GM20000 (cell line): ENCODE results near the gene CYP4F3.

Experiments used
- DNase-seq: peaks from one replicate; pipeline ENCODE4 v3.0.0; 2012; ENCODE audit warnings: low spot score
- TF ChIP-seq, protein P1 (sequence below): IDR thresholded peaks from 2 replicates; pipeline ENCODE4 v1.5.1; 2012; ENCODE audit warnings: mild to moderate bottlenecking, control low read depth; ENCODE audit errors: extremely low read depth, missing control alignments

Gene CYP4F3

DNA sequence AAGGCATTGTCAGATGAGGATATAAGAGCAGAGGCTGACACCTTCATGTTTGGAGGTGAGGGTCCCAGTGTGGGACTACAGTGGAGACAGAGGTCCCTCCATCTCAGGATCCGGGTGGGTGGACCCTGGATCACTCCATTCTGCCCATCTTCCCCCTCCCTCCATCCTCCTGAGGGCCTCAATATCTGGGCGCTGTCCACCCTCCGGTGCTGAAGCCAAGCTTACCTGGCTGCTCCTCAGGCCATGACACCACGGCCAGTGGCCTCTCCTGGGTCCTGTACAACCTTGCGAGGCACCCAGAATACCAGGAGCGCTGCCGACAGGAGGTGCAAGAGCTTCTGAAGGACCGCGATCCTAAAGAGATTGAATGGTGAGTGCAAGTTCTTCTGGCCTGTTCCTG, 44.1 kb downstream of the CYP4F3 start:
- DNase-seq, result no peak

DNA sequence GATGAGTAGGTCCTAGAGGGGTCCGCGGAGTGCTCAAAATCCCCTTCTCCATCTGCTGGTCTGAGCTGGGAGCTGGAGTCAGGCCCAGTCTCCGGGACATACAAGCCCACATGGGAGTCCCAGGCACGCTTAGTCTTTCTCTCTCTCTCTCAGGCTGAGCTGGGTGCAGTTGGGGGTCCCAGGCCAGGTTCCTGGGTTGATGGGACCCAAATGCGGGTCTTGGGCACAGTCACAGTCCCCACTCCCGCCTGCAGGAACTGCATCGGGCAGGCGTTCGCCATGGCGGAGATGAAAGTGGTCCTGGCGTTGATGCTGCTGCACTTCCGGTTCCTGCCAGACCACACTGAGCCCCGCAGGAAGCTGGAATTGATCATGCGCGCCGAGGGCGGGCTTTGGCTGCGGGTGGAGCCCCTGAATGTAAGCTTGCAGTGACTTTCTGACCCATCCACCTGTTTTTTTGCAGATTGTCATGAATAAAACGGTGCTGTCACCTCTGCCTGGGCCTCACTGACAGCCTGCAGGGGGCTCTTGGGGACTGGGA, 56.0 kb downstream of the CYP4F3 start:
- TF ChIP-seq, protein P1, sequence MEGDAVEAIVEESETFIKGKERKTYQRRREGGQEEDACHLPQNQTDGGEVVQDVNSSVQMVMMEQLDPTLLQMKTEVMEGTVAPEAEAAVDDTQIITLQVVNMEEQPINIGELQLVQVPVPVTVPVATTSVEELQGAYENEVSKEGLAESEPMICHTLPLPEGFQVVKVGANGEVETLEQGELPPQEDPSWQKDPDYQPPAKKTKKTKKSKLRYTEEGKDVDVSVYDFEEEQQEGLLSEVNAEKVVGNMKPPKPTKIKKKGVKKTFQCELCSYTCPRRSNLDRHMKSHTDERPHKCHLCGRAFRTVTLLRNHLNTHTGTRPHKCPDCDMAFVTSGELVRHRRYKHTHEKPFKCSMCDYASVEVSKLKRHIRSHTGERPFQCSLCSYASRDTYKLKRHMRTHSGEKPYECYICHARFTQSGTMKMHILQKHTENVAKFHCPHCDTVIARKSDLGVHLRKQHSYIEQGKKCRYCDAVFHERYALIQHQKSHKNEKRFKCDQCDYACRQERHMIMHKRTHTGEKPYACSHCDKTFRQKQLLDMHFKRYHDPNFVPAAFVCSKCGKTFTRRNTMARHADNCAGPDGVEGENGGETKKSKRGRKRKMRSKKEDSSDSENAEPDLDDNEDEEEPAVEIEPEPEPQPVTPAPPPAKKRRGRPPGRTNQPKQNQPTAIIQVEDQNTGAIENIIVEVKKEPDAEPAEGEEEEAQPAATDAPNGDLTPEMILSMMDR, result no peak
- no peak for DNase-seq

More for the DNA sequence above, 44.1 kb downstream of the CYP4F3 start:
- TF ChIP-seq, protein P1, result no peak

DNA sequence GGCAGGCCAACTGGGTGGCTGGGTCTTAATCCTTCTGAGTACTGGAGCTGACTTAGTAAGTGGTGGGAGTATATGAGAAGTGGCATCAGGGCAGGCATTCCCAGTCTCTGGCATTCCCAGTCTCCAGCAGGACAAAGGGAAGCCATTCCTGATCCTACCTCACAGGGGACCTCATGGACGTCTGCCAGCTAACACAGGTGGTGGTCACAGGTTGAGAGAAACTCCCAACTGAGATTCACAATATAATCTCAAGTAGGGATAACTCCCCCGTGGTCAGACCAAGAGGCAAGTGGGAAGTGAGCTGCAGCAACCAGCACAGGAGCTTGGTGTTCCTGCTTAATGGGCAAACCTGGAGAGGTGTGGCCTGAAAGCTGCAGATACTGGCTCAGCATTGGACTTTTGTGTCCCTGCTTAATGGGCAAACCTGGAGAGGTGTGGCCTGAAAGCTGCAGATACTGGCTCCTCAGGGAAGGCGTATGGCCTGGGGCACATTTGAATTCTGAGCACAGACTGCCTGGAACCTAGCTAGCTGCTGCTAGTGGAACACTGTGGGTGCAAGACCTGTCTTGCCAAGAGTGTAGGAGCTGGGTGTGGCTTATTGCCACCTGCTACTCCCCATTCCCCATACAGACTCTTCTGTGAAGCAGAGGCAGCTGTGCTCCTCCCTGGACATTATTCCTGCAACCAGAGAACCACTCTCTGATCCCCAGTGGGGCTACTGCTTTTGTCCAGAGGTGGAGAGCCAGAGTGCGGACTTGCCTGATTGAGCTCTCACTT, 61.2 kb downstream of the CYP4F3 start:
- DNase-seq, result no peak
- TF ChIP-seq, protein P1, result no peak

DNA sequence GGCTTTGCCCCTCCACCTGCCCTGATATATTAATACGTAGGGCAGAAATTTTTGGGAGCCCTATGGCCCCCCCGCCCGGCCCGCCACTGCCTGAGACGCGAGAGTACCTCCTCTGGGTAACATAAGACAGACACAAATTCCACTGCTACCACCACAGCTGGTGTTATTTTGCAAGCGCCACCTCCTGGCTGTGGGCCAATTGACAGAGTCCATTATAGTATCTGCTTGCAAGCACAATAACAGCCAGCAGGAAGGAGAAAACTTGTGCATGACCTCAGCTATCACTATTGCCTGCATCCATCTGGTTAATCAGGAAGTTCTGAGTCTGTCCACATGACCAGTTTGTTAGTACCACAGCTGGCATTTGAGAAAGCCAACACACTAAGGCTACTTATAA, 61.8 kb downstream of the CYP4F3 start:
- TF ChIP-seq, protein P1, result peak; percentile 11
- DNase-seq, result no peak
